GM21390 (cell line): Measurements from ENCODE around the gene PDCD5.
"Not testable (repeated sequence)": the region's sequence is repeated elsewhere in the genome, so short reads cannot be mapped to it uniquely, and the experiment has no call there.

Experiments
- ATAC-seq: cut with Tn5 transposase; IDR thresholded peaks from one replicate; pipeline ENCODE4 v1.9.1; 2021; ENCODE audit not compliant: unreplicated experiment

PDCD5 gene, protein sequence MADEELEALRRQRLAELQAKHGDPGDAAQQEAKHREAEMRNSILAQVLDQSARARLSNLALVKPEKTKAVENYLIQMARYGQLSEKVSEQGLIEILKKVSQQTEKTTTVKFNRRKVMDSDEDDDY

DNA sequence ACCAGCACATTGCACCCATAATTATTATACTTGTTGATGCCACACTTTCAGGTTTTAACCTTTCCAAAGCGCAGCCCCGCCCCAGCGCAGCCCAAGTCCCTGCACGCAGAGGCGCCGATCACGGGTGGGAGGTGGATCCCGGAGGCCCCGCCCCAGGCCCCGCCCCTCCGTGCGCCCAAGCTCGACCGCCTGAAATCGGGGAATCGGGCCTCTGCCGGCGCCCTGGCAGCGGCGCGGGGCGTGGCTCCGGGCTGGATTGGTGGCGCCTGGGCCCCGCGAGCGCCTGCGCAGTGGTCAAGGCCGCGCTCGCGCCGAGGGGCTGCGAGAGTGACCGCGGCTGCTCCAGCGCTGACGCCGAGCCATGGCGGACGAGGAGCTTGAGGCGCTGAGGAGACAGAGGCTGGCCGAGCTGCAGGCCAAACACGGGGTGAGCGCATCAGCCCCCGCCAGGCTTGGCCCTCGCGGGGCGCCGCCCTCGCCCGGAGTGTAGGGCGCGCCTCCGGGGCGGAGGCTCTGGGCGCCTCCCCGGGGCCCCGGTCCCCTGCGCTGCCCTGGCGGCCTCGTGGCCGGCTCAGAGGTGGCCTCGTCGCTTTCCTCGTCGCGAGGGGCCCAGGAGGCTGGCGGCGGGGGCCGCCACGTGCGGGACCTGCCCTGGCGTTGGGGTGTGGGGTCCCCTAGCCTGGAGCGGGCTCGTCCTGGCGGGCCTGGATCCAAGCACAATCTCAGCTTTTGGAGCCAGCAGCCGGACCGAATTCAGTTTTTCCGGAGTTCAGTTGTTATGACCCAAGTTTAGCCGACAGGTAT is at the start of gene PDCD5:
TSS of gene PDCD5 (plus strand) at position 290 of the 804 bp plus-strand sequence. CDS start at position 362, 72 bp downstream.
- peak; percentile 87 for ATAC-seq

- ATAC-seq: no peak
These were observed 48.8 kb upstream of the PDCD5 start for GRCh38 chr19:32532233-32532632.

GRCh38 chr19:32537580-32537979 is 43.4 kb upstream of the PDCD5 start:
- ATAC-seq: no peak

DNA sequence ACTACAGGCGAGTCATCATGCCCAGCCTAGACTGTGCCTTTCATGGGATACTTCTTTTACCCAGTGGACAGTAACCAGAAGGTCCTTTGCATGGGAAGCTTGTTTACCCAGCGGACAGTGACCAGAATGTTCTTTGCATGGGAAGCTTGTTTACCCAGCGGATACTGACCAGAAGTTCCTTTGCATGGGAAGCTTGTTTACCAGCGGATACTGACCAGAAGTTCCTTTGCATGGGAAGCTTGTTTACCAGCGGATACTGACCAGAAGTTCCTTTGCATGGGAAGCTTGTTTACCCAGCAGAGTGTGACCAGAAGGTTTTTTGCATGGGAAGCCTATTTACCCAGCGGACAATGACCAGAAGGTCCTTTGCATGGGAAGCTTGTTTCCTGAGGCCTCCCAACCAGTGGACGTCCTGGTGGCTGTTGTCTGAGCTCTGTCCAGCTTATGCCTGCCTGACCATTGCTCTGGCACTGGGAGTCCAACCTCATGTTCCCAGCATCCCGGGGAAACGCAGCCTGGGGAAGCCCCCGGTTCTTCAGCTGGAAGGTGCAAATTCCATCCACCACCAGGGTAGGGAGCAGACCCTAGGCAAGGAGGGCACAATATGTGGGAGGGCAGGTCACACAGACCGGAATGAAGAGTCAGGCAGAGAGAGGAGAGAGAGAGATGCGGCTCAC is 41.6 kb upstream of the PDCD5 start:
- no peak for ATAC-seq

DNA sequence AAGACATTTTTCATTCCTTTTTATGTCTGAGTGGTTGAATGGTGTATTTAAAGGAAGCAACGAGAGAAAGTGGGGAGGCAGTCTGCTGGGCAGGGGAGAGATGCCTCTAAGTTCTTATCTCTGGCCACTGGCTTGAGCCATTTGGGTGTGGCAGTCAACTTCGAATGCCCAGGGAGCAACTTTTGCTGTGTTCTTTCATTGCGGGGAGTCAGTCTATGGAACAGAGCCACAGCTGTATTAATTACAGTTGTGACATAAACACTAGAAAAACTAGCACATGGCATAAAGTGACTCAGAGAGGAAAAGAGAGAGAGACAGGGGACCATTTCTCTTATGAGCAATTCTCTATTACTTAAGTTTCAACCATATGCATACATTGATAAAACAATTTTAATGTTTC is 40.4 kb upstream of the PDCD5 start:
- no peak for ATAC-seq

DNA sequence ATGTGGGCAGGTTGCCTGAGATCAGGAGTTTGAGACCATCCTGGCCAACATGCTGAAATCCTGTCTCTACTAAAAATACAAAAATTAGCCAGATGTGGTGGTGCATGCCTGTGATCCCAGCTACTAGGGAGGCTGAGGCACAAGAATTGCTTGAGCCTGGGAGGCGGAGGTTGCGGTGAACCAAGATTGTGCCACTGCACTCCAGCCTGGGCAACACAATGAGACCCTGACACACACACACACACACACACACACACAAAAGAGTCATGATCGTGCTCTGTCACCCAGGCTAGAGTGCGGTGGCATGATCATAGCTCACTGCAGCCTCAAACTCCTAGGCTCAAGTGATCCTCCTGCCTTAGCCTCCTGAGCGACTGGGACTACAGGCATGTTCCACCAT is 39.6 kb upstream of the PDCD5 start:
- not testable (repeated sequence) for ATAC-seq

DNA sequence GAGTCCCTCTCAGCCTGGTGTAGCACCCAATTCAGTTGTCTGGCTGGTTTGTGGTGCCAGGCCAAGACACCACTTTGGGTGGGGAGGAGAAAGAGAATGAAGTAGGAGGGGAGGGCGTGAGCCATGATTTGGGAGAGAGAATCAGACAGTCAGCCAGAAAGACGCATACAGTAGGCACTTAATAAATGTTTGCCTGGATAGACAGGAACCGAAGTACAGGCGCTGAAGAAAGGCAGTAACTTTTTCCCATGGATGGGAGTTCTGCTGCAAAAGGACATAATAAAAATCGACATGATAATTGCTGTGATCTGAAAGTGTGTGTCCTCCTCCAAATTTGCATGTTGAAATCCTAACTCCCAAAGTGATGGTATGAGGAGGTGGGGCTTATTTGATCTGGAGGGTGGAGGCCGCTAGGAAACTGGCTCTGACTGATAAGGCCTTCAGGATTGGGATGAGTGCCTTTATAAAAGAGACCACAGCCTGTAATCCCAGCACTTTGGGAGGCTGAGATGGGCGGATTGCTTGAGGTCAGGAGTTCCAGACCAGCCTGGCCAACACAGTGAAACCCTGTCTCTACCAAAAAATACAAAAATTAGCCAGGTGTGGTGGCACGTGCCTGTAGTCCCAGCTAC is 38.4 kb upstream of the PDCD5 start:
- no peak for ATAC-seq

DNA sequence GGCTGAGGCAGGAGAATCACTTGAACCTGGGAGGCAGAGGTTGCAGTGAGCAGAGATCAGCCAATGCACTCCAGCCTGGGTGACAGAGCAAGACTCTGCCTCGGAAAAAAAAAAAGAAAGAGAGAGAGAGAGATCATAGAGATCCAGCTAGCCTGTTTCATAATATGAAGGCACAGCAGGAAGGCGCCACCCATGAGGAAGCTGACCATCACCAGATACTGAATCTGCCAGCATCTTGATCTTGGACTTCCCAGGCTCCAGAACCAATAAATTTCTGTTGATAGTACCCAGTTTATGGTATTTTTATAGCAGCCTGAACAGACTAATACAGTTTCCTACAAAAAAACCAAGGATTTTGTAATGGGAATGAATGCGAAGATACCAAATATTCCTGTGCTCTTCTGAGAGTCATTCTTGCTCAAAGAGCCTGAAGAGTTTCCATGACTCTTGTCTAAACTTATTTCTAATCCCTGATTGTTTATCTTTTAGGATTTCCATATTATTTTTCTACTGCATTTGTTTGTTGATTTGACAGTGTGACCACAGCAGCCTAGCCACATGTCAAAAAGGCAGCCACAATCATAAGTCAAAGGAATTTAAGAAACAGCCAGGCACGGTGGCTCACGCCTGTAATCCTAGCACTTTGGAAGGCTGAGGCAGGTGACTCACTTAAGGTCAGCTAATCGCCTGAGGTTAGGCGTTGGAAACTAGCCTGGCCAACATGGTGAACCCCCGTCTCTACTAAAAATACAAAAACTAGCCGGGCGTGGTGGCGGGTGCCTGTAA is 37.7 kb upstream of the PDCD5 start:
- no peak for ATAC-seq

GRCh38 chr19:32544917-32545316 is 36.1 kb upstream of the PDCD5 start:
- no peak for ATAC-seq

DNA sequence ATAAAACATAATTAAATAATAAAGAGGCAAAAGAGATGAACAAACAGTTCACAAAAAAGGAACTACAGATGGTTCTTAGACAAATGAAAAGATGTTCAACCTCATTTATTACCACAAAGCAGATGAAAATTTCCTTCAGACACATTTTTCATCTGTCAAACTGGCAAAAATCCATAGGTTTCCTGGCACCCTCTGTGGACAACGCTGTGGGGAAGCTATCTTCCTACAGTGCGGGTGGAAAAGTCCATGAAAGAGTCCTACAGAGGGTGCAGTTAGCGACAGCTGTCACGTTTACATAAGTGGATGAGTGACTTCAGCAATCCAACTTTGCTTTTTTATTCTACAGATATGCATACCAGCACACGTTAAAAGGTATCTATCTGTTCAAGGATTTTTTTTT is 30.3 kb upstream of the PDCD5 start:
- no peak for ATAC-seq

DNA sequence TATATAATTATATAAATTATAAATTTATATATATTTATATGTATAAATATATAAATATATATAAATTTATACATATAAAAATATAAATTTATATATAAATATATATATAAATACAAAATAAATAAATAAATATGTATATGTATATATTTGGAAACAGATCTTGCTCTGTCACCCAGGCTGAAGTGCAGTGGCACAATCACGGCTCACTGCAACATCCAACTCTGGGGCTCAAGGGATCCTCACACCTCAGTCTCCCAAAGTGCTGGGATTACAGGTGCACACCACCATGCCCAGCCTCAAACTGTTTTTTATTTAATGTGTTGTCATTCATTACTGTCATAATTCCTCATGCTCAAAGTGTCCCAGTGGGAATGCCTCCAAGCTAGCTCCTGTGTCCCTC is 25.2 kb upstream of the PDCD5 start:
- ATAC-seq: no peak

- ATAC-seq: no peak
These were observed 22.3 kb upstream of the PDCD5 start for GRCh38 chr19:32558607-32559228.

DNA sequence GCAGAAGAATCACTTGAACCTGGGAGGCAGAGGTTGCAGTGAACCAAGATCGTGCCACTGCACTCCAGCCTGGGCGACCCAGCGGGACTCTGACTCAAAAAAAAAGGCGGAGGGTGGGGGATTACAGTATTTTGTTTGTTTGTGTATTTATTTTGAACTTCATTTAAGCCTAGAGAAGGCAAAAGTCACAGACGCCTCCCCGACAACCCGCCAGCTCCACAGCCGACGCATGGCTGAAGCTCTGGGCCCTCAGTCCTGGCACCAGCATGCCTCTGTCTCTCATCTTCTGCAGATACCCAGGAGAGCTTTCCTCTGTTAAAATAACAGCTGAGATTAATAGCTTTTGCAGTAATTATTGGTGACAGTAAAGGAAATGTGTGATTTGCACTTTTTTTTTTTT is 17.2 kb upstream of the PDCD5 start:
- ATAC-seq: no peak

DNA sequence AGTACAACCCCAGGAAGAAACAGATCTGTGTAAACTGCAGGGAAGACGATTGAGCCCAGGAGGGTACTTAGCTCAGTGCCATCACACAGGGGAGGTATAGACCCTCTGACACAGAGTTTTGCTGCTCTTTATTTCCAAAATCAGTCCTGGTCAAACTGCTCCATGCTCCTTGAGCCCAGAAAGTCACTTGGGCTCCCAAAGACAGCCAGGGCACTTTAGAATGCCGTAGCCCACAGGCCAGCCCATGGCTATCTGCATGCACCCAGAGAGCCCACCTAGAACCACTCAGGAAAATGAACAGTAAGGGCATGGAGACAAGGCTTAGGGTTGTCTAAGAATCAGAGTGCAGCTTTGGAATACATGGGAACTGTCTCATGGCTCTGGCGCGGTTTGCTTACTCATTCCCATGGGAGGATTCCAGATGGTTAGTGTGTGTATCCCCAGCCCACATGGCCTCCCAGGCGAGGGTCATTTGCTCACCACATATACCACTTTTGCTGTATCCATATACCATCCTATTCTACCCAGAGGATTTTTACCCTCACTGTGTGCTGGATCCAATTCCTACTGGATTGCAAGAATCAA is 14.7 kb upstream of the PDCD5 start:
- no peak for ATAC-seq

DNA sequence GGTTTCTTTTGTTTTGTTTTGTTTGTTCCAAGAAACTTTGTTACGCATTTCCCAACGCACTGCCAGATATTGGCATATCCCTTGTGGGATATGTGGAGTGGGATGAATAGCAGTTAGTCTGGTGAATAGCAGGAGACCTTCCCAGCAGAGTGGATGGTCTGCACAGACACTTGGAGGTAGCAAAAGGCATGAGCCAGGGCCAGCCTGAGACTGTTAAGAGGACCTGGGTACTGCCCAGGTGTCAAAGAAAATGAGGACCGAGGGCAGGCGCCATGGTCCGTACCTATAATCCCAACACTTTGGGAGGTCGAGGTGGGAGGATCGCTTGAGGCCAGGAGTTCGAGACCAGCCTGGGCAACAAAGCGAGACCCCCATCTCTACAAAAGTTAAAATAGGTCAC is 13.5 kb upstream of the PDCD5 start:
- no peak for ATAC-seq

DNA sequence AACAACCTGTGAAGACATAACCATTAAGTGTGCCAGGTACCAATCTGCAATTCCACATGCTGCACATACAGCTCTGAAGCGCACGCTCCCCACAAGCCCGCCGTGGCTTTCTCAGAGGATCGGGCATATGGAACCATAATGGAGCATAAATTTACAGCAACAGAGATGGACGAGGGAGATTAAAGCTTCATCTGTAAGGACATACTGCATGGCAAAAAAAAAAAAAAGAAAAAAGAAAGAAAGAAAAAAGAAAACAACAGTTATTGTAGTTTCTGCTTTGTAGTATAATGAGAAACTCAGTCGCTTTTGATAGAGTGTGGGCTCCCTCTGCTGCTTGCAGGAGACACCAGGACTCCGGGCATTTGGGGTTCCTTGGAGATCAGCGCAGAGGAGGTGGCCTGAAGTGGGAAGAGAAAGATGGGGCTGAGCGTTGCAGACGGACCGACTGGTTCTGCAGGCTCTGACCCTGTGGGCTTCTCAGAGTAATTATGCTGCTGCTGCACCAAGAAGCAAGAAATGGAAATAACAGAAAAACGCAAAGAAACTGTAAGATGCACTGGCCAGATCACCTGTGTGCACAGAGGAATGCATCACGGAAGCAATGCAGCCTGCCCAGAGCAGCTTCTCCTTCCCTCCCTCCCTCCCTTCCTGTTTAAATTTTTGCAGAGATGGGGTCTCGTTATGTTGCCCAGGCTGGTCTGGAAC is 10.8 kb upstream of the PDCD5 start:
- ATAC-seq: no peak

DNA sequence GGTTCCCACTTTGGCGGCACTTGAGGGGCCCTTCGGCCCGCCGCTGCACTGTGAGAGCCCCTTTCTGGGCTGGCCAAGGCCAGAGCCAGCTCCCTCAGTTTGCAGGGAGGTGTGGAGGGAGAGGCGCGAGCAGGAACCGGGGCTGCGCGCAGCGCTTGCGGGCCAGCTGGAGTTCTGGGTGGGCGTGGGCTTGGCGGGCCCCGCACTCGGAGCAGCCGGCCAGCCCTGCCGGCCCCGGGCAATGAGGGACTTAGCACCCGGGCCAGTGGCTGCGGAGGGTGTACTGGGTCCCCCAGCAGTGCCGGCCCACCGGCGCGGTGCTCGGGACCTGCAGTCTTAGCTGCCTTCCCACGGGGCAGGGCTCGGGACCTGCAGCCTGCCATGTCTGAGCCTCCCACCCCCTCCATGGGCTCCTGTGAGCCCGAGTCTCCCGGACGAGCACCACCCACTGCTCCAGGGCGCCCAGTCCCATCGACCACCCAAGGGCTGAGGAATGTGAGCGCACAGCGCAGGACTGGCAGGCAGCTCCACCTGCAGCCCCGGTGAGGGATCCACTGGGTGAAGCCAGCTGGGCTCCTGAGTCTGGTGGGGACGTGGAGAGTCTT is 9.4 kb upstream of the PDCD5 start:
- ATAC-seq: not testable (repeated sequence)

GRCh38 chr19:32572700-32573491 is 8.1 kb upstream of the PDCD5 start:
- ATAC-seq: not testable (repeated sequence)

DNA sequence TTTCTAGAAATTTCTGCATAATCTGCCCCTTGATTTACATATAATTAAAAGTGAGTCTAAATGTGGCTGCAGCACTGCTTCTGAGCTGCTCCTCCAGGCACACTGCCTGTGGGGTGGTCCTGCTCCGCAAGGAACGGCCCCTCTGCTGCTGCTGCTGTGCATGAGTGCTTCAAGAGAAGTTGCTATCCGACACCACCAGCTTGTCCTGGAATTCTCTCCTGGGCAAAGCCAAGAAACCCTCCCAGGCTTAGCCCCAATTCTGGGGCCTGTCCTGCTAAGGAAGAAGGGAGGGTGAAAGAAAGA is 7.5 kb upstream of the PDCD5 start:
- ATAC-seq: no peak
